H9 (cell line): ENCODE data around the gene NELFCD. TPM values are rescaled to one million over a fixed set of nuclear protein-coding genes. Genes with fewer than 3 reads are reported as not detected.
A peak's percentile ranks its signal among the peaks of the same experiment; 100 is the strongest.

Source experiments
- DNase-seq: peaks from one replicate; pipeline ENCODE4 v3.0.0-alpha.2; 2017
- H2AFZ ChIP-seq: one replicate; pipeline ENCODE4 v1.6.1; 2013; ENCODE audit warnings: mild to moderate bottlenecking, low read length, control low read depth, moderate library complexity
- H2AK5ac ChIP-seq: 2 replicates; pipeline ENCODE4 v1.6.1; 2013; ENCODE audit warnings: low read length, control low read depth, mixed read lengths; ENCODE audit not compliant: insufficient read length
- H2BK120ac ChIP-seq: one replicate; pipeline ENCODE4 v1.6.1; 2013; ENCODE audit warnings: low read depth, mild to moderate bottlenecking, low read length, control low read depth, inconsistent platforms; ENCODE audit not compliant: poor library complexity, severe bottlenecking
- H2BK12ac ChIP-seq: 2 replicates; pipeline ENCODE4 v1.6.1; 2013; ENCODE audit warnings: low read length, control low read depth, mixed read lengths, low read depth; ENCODE audit not compliant: insufficient read length
- H2BK15ac ChIP-seq: 2 replicates; pipeline ENCODE4 v1.6.1; 2013; ENCODE audit warnings: low read depth, low read length, control low read depth
- H2BK20ac ChIP-seq: one replicate; pipeline ENCODE4 v1.6.1; 2013; ENCODE audit warnings: low read depth, mild to moderate bottlenecking, low read length, control low read depth, inconsistent platforms; ENCODE audit not compliant: poor library complexity, severe bottlenecking
- H2BK5ac ChIP-seq: 2 replicates; pipeline ENCODE4 v1.6.1; 2013; ENCODE audit warnings: low read length, control low read depth, mixed read lengths; ENCODE audit not compliant: insufficient read length
- H3K14ac ChIP-seq: 2 replicates; pipeline ENCODE4 v1.6.1; 2013; ENCODE audit warnings: low read length, control low read depth; ENCODE audit not compliant: insufficient read depth
- H3K18ac ChIP-seq: 2 replicates; pipeline ENCODE4 v1.6.1; 2013; ENCODE audit warnings: low read depth, mild to moderate bottlenecking, mixed read lengths, low read length, control low read depth; ENCODE audit not compliant: insufficient read length
- H3K23ac ChIP-seq: 2 replicates; pipeline ENCODE4 v1.6.1; 2013; ENCODE audit warnings: low read length, control low read depth, mixed read lengths, low read depth; ENCODE audit not compliant: insufficient read length
- H3K23me2 ChIP-seq: 2 replicates; pipeline ENCODE4 v1.6.1; 2013; ENCODE audit warnings: low read depth, mild to moderate bottlenecking, mixed read lengths, low read length, control low read depth; ENCODE audit not compliant: insufficient read length, poor library complexity, severe bottlenecking
- H3K27ac ChIP-seq: 2 replicates; pipeline ENCODE4 v1.5.1; 2013; ENCODE audit warnings: low read length, control low read depth, mixed read lengths, low read depth; ENCODE audit not compliant: insufficient read length
- H3K27me3 ChIP-seq: 2 replicates; pipeline ENCODE4 v1.6.1; 2013; ENCODE audit warnings: low read length, control low read depth, inconsistent platforms; ENCODE audit not compliant: insufficient read depth
- H3K4ac ChIP-seq: 2 replicates; pipeline ENCODE4 v1.6.1; 2013; ENCODE audit warnings: low read depth, mild to moderate bottlenecking, control low read depth, inconsistent platforms, low read length, moderate library complexity
- H3K4me1 ChIP-seq: 2 replicates; pipeline ENCODE4 v1.6.1; 2013; ENCODE audit warnings: low read length, control low read depth, inconsistent platforms; ENCODE audit not compliant: insufficient read depth
- H3K4me2 ChIP-seq: 2 replicates; pipeline ENCODE4 v1.6.1; 2013; ENCODE audit warnings: low read length, control low read depth, mixed read lengths; ENCODE audit not compliant: insufficient read length, insufficient read depth
- H3K56ac ChIP-seq: 2 replicates; pipeline ENCODE4 v1.6.1; 2013; ENCODE audit warnings: low read depth, mild to moderate bottlenecking, mixed read lengths, low read length, control low read depth; ENCODE audit not compliant: insufficient read length
- H3K79me1 ChIP-seq: 2 replicates; pipeline ENCODE4 v1.6.1; 2013; ENCODE audit warnings: low read depth, mild to moderate bottlenecking, moderate library complexity, low read length, control low read depth, inconsistent platforms; ENCODE audit not compliant: insufficient read depth, poor library complexity, severe bottlenecking
- H3K79me2 ChIP-seq: 2 replicates; pipeline ENCODE4 v1.6.1; 2013; ENCODE audit warnings: low read length, control low read depth, inconsistent platforms; ENCODE audit not compliant: insufficient read depth
- H3K9ac ChIP-seq: 2 replicates; pipeline ENCODE4 v1.6.1; 2013; ENCODE audit warnings: low read length, control low read depth, mixed read lengths; ENCODE audit not compliant: insufficient read length; ENCODE audit errors: extremely low read depth
- H3K9me3 ChIP-seq: one replicate; pipeline ENCODE4 v1.6.1; 2013; ENCODE audit warnings: low read depth, low read length, inconsistent platforms; ENCODE audit not compliant: control insufficient read depth
- H3T11ph ChIP-seq: one replicate; pipeline ENCODE4 v1.6.1; 2013; ENCODE audit warnings: mild to moderate bottlenecking, low read length, control low read depth, inconsistent platforms
- H4K20me1 ChIP-seq: one replicate; pipeline ENCODE4 v1.6.1; 2013; ENCODE audit not compliant: control insufficient read depth, insufficient read length, insufficient read depth
- H4K5ac ChIP-seq: 2 replicates; pipeline ENCODE4 v1.6.1; 2013; ENCODE audit warnings: low read depth, mild to moderate bottlenecking, mixed read lengths, low read length, control low read depth; ENCODE audit not compliant: insufficient read length
- H4K8ac ChIP-seq: replicated peaks from 2 replicates; pipeline ENCODE4 v1.6.1; 2013; ENCODE audit warnings: low read length, control low read depth, mixed read lengths, low read depth; ENCODE audit not compliant: insufficient read length
- H4K91ac ChIP-seq: 2 replicates; pipeline ENCODE4 v1.6.1; 2013; ENCODE audit warnings: low read depth, mild to moderate bottlenecking, moderate library complexity, mixed read lengths, low read length, control low read depth; ENCODE audit not compliant: insufficient read length
- H3K27ac Mint-ChIP-seq, 3 experiments: 2 replicates in 2 of 3; 3 replicates in 1 of 3; pipeline ENCODE4 v1.8.0; 2020 to 2021; ENCODE audit warnings: mixed read lengths in 3 of 3, mild to moderate bottlenecking in 1 of 3, moderate library complexity in 1 of 3
- H3K27me3 Mint-ChIP-seq: 2 replicates; pipeline ENCODE4 v1.8.0; 2021; ENCODE audit warnings: low read depth, mild to moderate bottlenecking, moderate library complexity, mixed read lengths
- H3K36me3 Mint-ChIP-seq, 3 experiments: 2 replicates in 2 of 3; 3 replicates in 1 of 3; pipeline ENCODE4 v1.8.0; 2020 to 2021; ENCODE audit warnings: low read depth in 3 of 3, mixed read lengths in 3 of 3; ENCODE audit not compliant: insufficient read depth in 1 of 3
- H3K4me1 Mint-ChIP-seq, 2 experiments: 2 replicates each; pipeline ENCODE4 v1.8.0; 2020; ENCODE audit warnings: mixed read lengths in 2 of 2
- H3K4me3 Mint-ChIP-seq, 2 experiments: 2 replicates in 1 of 2; 3 replicates in 1 of 2; pipeline ENCODE4 v1.8.0; 2020 to 2021; ENCODE audit warnings: mild to moderate bottlenecking in 2 of 2, mixed read lengths in 2 of 2, moderate library complexity in 1 of 2
- H3K9me3 Mint-ChIP-seq, 2 experiments: 2 replicates in 1 of 2; 3 replicates in 1 of 2; pipeline ENCODE4 v1.8.0; 2020; ENCODE audit warnings: mild to moderate bottlenecking in 2 of 2, mixed read lengths in 2 of 2, moderate library complexity in 1 of 2
- CTCF ChIP-seq: fragments of 200-600 bp; sonication (generic); conservative IDR thresholded peaks from 3 replicates; pipeline ENCODE4 v1.8.0; 2021; ENCODE audit warnings: antibody characterized with exemption, mild to moderate bottlenecking
- WGBS: extraction: QIAGEN DNeasy Blood & Tissue Kit; methylation state at CpG from one replicate; pipeline ENCODE4 v1.1.7; 2013; ENCODE audit warnings: missing lambda C conversion rate, low lambda C conversion rate, mixed read lengths; ENCODE audit not compliant: insufficient read length; ENCODE audit errors: extremely low coverage; 5-methylcytosine and 5-hydroxymethylcytosine counted together
- total RNA-seq: library from RNA; stranded (reverse); gene quantifications from 2 replicates; pipeline ENCODE4 v1.2.1, GENCODE V29; 2021

The NELFCD gene
- total RNA-seq, 1 experiment from 2014 or later, result 57.8 TPM

GRCh38 chr20:59032023-59032712, 51.1 kb downstream of the NELFCD start, which contains the start of gene ATP5F1E:
TSS of gene ATP5F1E (minus strand) at chr20:59032335. CDS start at chr20:59032251, 84 bp downstream.
- Histone ChIP-seq H3K4me1 (peaks cover 3% of the 10 kb centered on the region), H3T11ph (no peak within 1 kb of the TSS), H3K27me3 (no peaks in the 10 kb centered on the region), H4K91ac (no peak within 1 kb of the TSS), H3K56ac (no peak within 1 kb of the TSS), H3K14ac (peak within 1 kb of the TSS; percentile 81), H2BK20ac (no peak within 1 kb of the TSS), H2BK5ac (no peak within 1 kb of the TSS), H2AK5ac (no peak within 1 kb of the TSS), H2AFZ (no peak within 1 kb of the TSS), H4K5ac (no peak within 1 kb of the TSS), H2BK120ac (no peak within 1 kb of the TSS), H4K8ac (no peak within 1 kb of the TSS), H2BK12ac (no peak within 1 kb of the TSS), H4K20me1 (no peaks in the 10 kb centered on the region), H3K23me2 (peaks cover 8% of the 10 kb centered on the region), H3K9ac (peak within 1 kb of the TSS; percentile 68), H3K4me2 (peak within 1 kb of the TSS; percentile 87), H3K4ac (no peak within 1 kb of the TSS), H3K27ac (no peak within 1 kb of the TSS), H2BK15ac (no peak within 1 kb of the TSS), H3K18ac (peak within 1 kb of the TSS; percentile 43), H3K79me2 (peaks cover 4% of the 10 kb centered on the region; the same call in 1 of the 2 replicates), H3K9me3 (no peaks in the 10 kb centered on the region), H3K23ac (no peak within 1 kb of the TSS), H3K79me1 (no peaks in the 10 kb centered on the region)
- peaks cover 16 to 21% of the 10 kb centered on the region in 2 experiments for H3K4me1 Mint-ChIP-seq
- peak; percentile 96 for DNase-seq
- no peaks in the 10 kb centered on the region for H3K9me3 Mint-ChIP-seq
- no peak for TF ChIP-seq CTCF
- peak within 1 kb of the TSS; percentile 93 to 94 for H3K4me3 Mint-ChIP-seq
- peaks cover 35 to 73% (median 71%) of the 10 kb centered on the region in 3 experiments for H3K36me3 Mint-ChIP-seq
- H3K27me3 Mint-ChIP-seq, result peaks cover 26% of the 10 kb centered on the region
- no CpG with 5 or more reads among the region's 86 CpGs for WGBS
- H3K27ac Mint-ChIP-seq, result peak within 1 kb of the TSS; percentile 88 to 96 (median 92); a peak in 6 of 7 replicates
